ENCODE data around the gene DGCR6L.

DNA sequence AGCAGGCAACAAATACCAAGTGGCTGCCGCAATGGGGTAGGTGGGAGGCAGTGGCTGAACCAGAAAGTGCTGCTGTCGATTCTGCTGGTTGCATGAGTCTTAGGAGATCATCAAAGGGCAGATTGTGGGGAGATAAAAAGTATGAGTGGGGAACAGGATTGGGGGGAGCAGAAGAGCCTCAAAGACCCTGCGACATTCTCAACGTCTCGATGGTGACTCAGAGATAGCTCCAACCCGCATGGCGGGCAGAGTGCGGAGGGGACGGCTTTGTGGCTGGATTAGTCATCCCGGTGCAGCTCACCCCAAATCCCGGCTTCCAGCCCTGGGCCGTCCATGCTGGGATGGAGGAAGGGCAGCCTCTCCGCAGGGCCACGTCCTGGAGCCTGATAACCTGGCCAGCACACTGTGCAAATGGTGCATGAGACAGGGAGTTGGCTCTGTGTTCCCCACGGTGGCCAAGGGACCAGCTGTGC is 40.2 kb downstream of the DGCR6L start:
- TF ChIP-seq, protein P1, sequence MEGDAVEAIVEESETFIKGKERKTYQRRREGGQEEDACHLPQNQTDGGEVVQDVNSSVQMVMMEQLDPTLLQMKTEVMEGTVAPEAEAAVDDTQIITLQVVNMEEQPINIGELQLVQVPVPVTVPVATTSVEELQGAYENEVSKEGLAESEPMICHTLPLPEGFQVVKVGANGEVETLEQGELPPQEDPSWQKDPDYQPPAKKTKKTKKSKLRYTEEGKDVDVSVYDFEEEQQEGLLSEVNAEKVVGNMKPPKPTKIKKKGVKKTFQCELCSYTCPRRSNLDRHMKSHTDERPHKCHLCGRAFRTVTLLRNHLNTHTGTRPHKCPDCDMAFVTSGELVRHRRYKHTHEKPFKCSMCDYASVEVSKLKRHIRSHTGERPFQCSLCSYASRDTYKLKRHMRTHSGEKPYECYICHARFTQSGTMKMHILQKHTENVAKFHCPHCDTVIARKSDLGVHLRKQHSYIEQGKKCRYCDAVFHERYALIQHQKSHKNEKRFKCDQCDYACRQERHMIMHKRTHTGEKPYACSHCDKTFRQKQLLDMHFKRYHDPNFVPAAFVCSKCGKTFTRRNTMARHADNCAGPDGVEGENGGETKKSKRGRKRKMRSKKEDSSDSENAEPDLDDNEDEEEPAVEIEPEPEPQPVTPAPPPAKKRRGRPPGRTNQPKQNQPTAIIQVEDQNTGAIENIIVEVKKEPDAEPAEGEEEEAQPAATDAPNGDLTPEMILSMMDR (IDR thresholded peaks at IDR 0.05), result no peak
- no peak for TF ChIP-seq POLR2A (IDR thresholded peaks at IDR 0.05)
